Myocyte (in vitro differentiated cells): ENCODE measurements around the gene RHOF. TPM values are rescaled to one million over a fixed set of nuclear protein-coding genes. Genes with fewer than 3 reads are reported as not detected.
"Not testable (repeated sequence)": the region's sequence is repeated elsewhere in the genome, so short reads cannot be mapped to it uniquely, and the experiment has no call there.

Experiments
- DNase-seq: peaks from one replicate; pipeline ENCODE4 v3.0.0-alpha.2; 2012; ENCODE audit warnings: low read depth
- total RNA-seq: library from RNA; depleted of rRNA; stranded (reverse); fragments of >200 nt; gene quantifications from 2 replicates; pipeline ENCODE4 v1.2.3, GENCODE V29; 2014

The RHOF gene
- total RNA-seq, 1 donor from 2014 or later = 2.4 TPM

DNA sequence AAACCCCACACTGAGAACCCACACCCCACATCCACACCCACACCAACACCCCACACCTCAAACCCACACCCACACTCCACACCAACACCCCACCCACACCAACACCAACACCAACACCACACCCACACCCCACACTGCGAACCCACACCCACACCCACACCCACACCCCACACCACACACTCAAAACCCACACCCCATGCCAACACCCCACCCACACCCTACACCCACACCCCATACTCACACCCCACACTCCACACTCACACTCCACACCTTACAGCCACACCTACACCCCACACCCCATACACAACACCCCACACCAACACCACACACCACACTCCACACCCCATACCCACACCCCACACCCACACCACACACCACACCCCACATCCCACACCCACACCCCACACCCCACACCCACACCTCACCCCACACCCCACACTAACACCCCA, 43.0 kb downstream of the RHOF start:
- no peak for DNase-seq

DNA sequence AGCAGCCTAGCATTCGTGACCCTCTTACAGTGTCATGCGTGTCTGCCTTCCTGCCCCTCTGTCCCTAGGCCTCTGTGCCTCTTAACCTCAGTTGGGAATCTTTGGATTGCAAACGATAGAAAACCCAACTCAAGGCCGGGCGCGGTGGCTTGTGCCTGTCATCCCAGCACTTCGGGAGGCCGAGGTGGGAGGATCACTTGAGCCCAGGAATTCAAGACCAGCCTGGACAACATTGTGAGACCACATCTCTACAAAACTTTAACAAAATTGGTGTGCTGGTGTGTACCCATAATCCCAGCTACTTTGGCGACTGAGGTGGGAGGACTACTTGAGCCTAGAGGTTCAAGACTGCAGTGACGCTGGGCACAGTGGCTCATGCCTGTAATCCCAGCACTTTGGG, 44.2 kb downstream of the RHOF start:
- DNase-seq = no peak

DNA sequence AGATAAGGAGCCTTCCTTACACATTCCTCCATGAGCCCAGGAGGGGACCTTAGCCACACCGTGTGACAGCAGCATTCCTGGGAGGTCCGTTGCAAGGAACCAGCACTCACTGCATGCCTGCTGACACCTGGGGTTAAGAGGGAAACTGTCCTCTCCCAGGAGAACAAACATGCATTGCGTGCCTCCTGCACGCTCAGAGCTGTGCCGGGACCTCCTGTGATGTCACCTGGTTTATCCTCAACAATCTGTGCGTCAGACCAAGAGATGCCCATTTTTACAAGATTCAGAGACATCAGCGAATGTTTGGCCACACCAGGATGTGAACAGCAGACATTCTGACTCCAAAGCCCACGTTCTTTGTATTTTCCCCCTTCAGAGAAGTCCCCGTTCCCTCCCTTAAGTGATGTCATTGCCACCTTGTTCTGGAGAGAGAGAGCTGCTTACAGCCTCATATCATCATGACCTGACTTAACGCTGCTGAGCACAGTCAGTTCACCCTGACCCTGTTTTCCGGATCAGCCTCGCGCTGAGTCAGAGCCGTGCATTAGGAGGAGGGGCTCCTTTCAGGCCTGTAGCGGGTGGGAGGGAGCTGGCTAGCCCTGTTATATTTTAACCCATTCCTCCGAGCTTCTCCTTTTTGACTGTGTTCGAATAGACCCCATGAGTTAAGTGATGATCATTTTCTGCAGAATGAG, 44.8 kb downstream of the RHOF start:
- peak; percentile 10 for DNase-seq

DNA sequence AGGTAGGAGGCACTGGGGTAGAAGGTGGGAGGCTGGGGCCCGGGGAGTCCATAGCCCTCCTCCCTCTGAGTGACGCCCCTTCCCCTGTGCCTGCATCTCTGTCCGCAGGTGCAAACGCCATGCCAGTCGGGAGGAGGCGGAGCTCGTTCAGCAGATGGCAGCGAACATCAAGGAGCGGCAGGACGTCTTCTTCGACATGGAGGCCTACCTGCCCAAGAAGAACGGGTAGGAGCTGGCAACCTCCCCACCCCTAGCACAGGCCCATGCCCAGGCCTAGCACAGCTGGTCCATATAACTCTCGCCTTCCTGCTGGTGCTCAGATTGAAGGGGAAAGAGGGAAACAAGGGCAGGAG, 45.3 kb downstream of the RHOF start:
- no peak for DNase-seq

DNA sequence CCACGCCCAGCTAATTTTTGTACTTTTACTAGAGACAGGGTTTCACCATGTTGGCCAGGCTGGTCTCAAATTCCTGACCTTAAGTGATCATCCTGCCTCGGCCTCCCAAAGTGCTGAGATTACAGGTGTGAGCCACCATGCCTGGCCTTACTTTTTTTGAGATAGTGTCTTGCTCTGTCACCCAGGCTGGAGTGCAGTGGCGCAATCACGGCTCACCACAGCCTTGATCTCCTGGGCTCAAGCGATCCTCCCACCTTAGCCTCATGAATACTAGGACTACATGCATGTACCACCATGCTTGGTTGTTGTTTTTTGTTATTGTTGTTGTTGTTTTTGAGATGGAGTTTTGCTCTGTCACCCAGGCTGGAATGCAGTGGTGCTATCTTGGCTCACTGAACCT, 47.9 kb downstream of the RHOF start:
- not testable (repeated sequence) for DNase-seq

DNA sequence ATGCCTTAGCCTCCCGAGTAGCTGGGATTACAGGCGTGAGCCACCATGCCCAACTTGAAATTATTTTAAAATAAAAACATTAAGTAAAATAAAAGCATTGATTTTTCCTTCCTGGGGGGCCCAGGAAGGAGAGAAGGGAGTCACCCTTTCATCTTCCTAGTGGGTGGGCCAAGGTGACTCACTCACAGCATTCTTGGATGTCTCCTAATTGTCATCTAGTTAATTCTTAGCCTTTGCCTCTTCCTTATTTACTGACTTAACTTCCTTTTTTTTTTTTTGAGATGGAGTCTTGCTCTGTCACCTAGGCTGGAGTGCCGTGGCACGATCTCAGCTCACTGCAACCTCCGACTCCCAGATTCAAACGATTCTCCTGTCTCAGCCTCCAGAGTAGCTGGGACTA, 51.7 kb downstream of the RHOF start:
- no peak for DNase-seq

DNA sequence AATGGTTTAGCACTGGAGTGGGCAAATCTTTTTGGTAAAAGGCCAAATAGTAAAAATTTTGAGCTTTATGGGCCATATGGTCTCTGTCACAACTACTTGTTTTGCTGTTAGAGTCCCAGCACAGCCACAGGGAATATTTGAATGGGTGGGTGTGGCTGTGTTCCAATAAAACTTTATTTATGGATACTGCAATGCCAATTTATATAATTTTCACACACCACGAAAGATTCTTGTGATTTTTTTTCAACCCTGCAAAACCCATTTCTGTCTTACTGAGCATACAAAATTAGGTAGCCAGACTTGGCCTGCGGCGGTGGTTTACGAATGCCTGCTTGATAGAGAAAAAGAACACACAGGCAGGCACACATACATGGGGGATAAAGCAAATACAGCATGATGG, 52.6 kb downstream of the RHOF start:
- no peak for DNase-seq

DNA sequence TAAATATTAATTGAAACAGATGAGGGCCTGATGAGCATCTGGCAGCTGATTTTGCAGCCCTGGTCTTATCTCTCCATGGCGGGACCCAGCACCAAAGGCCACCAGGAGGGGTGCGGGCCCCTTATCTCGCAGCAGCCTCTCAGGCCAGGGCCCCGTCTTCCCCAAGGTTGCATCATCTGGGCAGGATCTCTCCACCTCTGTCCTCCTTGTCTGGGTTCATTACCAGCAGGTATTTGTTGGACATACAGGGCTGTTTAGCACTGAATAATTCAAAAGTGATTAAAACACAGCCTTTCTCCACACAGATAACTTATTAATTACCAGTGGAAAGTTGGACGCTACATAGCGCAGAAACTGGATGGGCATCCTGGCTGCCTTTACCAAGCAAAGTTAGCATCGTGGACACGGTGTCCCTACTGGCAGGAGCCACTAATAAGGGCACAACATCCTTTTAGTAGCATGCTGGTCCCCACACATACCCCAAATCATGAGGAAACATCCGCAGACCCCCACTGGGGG, 55.1 kb downstream of the RHOF start:
- no peak for DNase-seq

DNA sequence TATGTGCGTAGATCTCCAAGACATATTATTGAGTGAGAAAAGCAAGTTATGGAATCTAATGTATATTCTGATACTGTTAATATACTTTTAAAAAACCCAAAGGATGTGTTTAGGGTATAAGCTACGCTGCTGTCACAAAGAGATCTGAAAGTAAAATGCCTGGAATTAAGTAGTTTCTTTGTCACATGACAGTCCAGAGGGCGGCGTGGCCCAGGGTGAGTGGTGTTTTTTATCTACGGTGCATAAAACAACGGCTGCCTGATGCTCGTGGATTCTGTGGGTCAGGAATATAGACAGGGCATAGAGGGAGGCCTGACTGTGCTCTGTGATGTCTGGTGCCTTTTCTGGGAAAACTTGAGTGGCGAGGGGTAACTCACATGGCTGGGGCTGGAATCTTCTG, 59.6 kb downstream of the RHOF start:
- no peak for DNase-seq

DNA sequence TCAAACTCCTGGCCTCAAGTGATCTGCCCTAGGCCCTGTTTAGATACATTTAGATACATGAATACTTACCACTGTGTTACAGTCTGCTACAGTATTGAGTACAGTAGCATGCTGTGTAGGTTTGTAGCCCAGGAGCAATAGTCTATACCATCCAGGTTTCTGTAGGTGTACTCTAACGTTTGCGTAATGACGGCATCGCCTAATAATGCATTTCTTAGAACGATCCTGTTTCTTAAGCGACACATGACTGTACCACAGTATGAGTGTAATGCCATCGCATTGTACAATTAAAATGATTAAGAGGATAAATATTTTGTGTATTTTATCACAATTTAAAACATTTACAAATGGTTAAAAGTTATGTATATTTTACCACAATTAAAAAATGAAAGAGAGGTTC, 62.0 kb downstream of the RHOF start:
- no peak for DNase-seq

DNA sequence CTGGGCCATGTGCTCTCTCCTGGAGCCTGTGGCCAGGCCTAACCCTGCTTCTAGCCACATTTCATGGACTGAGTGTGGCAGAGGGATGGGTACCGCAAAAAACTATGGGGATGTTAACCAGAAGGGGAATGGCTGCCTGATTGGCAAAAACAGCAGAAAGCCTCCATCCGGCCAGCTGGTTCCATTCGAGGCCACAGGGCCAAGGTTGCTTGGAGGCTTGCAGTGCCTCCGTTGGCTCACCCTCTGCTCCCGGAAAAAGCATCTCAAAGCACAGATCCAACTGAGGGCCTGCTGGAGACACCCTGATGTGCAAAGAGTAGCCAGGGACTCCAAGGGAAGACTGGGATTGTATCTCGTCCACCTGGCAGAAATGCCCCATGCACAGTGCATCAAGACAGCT, 64.5 kb downstream of the RHOF start:
- DNase-seq = no peak

Other genes starting within 250 kb of the RHOF start
- 22.0 and 32.4 TPM in 2 replicates for gene KDM2B, start 212.7 kb downstream of the RHOF start, total RNA-seq
- 16.7 and 27.7 TPM in 2 replicates for gene ORAI1, start 167.2 kb downstream of the RHOF start, total RNA-seq
- gene MORN3, start 124.0 kb downstream of the RHOF start, total RNA-seq = not detected in 2 replicates
- 25.2 and 25.3 TPM in 2 replicates for gene TMEM120B, start 80.9 kb downstream of the RHOF start, total RNA-seq
- 3.9 and 4.0 TPM in 2 replicates for gene SETD1B, start 10.3 kb upstream of the RHOF start, total RNA-seq
- gene HPD, start 65.2 kb upstream of the RHOF start, total RNA-seq = 0.13 TPM in 1 of 2 replicates, not detected in the other
- 86.5 and 98.8 TPM in 2 replicates for gene PSMD9, start 95.1 kb upstream of the RHOF start, total RNA-seq
- 0.99 and 2.5 TPM in 2 replicates for gene CFAP251, start 124.9 kb upstream of the RHOF start, total RNA-seq
- 14.0 and 17.2 TPM in 2 replicates for gene BCL7A, start 228.2 kb upstream of the RHOF start, total RNA-seq